Measurements from ENCODE around the gene ARFGAP3.
"Not testable (repeated sequence)": the region's sequence is repeated elsewhere in the genome, so short reads cannot be mapped to it uniquely, and the experiment has no call there.

The ARFGAP3 gene

DNA sequence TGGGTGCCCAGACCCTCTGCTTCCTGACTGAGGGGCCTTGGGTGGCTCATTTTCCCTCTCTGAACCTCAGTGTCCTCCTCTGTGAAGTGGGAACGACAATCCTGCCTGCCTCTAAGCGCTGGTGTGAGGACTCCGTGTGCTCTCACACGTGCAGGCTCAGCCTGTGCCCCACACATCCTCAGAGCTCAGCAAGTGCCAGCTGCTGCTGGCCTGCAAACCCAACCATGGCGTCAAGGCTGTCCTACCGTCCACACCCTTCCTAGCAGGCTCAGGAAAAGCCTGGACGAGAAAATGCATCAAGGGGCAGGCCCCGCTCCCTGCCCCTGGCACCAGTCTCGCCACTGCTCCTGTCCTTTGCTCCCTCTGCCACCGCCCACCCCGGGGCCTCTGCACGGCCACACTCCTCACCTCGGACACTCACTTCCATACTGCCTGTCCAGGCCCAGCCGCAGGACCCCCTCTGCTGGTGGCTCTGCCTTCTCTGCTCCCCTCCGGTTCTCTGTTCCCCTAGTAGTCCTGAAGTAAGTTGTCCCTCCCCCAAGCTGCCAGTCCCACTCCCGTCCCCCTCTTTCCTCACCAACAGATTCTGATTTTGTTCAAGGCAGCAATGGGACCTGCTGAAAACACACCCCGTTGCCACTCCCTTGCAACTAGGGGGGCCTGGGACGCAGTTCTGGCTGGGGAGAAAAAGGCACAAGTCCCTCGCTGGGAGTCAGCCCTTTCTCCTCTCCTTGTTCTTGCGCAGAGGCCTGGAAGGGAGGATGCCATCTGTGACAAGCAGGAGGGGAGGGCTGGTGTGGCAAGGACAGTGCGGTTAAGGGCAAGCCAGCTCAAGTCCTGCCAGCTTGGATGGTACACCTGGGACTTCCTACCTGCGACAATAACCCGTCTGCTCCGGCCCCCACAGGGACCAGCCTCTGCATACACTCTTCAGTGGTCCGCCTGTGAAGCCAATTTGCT is 62.2 kb downstream of the ARFGAP3 start:
- ATAC-seq (peak; percentile 20), DNase-seq (no peak)

DNA sequence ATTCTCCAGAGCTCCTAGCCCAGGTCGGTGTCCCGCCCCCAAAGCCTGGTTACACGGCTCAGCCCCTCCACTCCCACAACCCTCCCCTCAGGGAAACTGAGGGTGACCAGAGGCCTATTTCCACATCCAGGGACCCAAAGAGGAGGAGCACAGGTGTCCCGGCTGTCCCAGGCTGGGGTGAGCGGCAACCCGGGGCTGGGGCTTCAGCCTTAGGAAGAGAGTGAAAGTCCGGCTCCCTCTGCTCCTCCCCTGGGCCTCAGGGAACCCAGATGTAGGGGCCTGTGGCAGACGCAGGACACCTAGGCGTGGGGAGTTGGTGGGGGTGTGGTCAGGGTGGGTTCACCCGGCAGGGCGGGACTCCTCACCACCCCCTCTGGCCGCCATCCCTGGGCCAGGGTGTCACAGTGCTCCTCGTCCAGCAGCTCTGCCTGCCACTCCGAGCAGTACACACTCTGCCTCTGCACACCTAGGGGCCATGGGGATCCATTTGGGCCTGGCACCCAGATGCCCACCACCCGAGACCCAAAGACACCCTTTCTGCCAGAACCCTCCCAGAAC is 63.1 kb downstream of the ARFGAP3 start:
- DNase-seq (no peak), ATAC-seq (no peak)

DNA sequence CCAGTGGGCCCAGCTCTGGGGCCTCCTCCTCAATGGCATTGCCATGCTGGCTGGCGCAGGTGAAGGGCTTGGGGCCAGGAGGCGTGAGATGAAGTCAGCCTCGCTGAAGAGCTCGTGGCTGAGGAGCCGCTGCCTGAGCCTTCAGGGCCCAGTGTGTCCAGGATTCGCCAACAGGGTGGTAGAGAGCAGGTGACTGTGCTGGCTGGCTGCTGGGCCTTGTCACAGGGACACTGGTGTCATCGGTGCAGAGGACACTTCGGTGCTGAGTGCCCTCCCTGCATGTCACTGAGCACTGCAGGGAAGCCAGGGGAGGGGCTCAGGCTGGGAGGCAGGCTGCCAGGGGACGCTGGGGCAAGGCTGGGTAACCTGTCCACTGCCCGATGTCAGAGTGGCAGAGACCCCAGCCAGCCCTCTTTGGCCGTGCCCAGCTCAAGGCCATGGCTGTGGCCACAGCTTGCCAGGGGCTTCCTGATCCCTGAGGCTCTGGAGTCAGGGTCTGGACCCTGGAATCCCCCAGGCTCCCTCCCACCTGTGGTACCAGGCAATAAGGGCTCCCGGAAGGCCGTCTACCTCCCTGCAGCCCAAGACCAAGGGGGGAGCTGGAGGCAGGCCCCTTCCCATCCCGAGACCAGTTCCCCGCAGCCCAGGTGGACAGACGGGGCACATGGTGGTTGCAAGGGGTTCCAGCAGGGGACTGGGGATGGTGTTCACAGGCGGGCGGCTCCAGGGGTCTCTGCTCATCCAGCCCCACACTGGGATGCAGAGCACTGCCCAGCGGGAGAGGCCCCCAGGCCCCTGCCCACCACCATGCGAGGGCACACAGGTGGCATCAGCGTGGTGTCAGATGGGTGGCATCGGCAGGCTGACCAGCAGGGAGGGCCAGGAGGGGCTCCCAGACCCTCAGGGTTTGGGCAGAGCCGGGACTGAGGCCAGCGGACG is 63.9 kb downstream of the ARFGAP3 start:
- ATAC-seq = no peak
- no peak for DNase-seq

DNA sequence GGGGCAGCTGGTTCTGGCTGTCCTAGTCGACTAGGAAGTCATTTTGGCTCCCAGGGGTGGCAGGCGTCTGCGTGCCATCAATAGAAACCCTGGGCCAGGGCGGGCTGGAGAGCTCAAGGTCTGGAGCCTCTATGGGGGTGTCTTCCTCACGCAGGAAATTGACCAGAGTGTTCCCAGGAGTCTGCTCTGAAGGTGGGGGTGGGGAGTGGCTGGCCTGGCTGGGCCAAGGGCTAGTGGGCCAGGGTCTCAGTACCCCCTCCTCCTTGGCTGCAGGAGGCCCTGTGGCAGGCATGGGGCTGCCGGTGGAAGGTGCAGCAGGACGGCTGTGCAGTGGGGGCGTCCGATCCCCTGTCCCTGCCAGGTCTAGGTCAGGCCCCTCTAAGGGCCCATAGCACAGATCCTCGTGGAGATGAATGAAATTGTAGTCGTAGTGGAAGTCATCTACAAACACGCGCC is 64.6 kb downstream of the ARFGAP3 start:
- DNase-seq = no peak
- no peak for ATAC-seq

DNA sequence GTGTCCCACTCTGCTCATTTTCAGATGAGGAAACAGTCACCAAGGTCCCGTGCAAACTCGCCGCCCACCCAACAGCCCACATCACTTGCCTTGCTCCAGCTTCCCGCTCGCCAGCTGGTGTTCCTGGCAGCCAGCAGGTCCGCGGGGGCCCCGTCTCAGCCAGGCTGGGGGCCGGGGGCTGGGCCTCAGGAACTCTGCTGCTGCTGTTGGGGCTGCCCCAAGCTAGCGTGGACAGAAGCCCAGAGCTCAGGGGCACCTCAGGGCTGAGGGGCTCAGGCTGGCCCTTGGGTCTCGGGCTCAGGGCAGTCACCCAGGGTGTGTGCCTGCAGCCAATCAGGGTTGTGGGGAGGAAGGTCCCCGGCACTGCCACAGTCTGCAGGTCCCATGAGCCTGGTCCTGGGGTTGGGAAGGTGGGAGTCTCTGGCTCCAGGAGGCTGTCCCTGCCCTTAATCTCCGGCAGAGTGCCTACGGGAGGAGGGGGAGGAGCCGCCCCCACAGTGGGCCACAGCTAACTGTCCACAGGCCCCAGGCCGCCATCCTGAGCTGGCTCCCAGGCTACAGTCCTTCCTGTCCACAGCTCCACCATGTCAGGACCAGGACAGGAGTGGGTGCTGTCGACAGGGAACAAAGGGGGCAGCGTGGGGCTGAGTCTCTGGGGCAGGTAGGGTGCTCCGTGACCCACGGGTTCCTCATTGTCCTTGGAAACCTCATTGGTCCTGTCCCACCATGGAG is 65.2 kb downstream of the ARFGAP3 start:
- ATAC-seq = peak; percentile 6

DNA sequence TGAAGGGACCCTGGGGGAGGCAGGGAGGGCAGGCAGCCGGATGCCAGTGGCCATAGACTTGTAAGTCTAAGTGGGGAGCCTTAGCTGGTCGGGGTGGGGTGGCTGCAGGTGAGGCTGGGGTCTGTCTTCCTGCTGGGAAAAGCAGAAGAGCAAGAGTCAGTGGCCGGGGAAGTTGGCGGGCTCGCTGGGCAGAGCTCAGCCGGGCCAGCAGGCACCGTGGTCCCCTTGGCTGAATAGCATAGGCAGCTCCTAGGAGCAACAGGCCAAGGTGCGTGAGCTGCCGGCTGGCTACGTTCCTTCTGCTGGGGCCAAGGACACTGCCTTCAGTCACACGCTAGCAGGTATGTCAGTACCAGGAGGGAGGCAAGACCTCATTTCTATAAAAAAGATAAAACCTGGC is 68.6 kb downstream of the ARFGAP3 start:
- ATAC-seq (no peak), DNase-seq (no peak)

More for the DNA sequence above, 65.2 kb downstream of the ARFGAP3 start:
- DNase-seq = no peak

DNA sequence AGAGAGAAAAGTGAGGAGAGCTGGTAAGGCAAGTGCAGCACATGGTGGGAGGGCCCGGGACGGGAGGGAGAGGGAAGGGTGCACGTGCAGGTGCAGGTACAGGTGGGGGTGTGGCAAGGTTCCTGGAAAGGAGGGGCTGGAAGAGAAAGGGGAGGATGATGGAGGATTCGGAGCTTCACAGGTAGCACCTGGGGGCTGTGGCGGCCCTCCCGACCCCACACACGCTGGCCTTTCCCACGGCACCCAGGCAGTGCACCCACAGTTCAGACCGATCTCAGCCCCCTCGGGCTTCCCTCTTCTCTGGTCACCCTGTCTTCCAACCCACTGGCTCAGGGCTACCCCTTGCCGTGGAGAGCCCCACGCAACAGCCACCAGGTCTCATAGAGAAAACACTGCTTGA is 69.1 kb downstream of the ARFGAP3 start:
- DNase-seq = no peak
- ATAC-seq = no peak

DNA sequence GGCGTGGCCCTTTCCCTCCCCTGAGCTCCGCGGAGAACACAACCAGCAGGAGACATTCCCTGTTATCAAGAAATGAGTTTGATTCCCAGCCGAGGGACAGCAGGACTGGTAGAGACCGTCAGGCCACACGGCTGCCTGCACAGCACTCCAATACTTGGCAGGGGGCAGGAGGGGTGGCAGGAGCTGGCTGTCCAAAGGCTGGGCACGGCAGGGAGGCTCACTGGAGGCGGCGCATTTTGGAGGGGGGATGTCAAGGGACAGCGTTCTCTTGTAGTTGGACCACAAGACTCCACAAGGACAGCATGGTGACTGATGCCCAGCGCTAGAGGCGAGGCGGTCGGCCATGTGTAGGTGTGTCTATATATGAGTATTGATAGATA is 69.7 kb downstream of the ARFGAP3 start:
- ATAC-seq (no peak), DNase-seq (no peak)

DNA sequence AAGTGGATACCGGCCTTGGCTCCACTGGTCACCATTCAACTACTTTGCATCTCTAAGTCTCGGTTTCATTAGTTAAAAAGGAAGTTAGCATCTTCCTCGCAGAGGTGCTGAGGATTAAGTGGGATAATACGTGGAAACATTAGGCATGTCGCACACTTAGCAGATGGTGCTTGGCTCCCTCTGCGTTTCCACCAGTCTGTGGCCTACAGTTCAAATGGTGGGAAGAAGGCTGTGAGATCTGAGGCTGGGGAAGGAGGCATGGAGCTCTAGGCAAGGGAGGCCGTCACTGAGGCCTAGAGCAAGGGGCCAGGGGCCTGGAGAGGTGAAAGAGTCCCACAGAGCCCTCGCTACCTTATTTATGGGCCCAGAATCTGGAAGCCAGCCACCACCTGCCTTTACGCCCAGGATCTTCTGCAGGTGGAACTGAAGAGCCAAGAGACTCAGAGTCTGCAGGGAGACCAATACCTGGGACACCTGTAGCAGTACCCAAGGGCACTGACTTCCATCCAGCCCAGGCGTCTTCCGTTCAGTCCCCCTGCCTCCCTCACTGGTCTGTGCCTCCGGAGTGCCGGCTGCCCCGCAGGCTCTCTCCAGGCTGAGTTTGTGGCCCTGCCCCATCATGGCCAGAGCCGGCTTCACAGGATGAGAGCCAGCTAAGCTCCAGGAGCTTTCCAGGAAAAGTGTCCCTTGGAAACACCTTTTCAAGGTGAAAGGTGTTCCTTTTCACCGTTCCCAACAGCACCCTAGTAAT is 70.3 kb downstream of the ARFGAP3 start:
- DNase-seq (no peak), ATAC-seq (no peak)

DNA sequence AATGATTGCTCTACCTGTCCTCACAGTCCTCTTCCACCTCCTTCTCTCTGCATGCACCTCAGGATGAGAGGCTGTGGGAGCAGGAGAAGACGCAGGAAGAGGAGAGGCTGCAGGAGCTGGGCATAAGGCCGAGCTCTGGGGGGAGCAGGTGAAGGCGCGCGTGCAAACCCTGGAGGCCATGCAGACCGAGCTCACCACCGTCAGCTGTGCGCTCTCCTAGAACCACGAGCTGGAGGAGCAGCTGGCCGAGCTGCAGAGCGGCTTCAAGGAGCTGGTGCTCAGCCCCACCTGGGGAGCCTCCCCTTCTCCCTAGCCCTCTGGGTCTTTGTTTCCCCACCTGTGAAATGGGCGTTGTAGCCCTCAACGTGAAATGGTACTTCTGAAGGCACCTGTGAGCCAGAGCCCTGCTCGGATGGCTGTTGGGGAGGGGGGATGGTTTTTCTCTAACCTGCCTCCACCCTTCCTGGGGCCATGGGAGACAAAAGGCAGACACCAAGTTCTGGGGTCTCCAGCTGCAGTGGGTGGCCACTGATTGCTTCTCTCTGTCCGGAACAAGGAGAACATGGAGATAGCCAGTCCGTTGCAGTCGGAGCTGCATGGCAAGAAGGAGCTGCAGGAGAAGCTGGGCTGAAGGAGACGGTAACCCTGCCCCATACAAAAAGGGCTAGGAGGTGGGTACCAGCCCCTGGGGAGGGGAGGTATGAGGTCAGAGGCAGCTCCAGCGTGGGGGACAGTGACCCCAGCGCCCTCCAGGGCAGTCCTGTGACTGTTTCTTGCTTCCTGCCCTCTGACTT is 71.2 kb downstream of the ARFGAP3 start:
- DNase-seq (no peak), ATAC-seq (peak; percentile 19)

DNA sequence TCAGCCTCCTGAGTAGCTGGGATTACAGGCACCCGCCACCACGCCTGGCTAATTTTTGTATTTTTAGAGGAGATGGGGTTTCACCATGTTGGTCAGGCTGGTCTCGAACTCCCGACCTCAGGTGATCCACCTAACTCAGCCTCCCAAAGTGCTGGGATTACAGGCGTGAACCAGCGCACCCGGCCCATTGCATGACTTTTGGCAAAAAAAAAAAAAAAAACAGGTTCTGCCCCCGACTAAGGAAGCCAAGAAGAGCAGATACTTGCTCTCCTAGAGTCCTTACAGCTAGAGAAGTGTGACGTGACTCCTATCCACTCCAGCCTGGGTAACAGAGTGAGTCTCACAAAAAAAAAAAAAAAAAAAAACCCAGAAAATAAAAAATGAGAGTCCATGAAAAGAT is 74.8 kb downstream of the ARFGAP3 start:
- not testable (repeated sequence) for DNase-seq, ATAC-seq

DNA sequence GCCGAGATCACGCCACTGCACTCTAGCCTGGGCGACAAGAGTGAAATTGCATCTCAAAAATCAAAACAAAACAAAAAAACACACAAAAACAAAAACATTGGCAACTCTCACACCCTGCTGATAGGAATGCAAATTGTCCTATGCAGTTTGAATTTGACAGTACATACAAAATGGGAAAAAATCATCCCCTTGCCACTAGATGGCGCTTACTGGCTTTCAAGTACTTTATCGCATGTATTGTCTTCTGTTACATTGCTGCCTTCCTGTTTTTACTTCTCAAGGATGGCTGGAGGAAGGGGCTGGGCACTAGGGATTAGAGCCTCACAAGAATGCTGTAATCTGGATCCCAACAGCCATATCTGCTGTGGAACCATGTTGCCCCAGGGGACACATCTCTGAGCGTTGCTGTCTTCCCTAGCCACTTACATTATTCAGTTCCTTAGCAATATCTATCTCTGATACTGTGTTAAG is 77.0 kb downstream of the ARFGAP3 start:
- DNase-seq (peak; percentile 33), ATAC-seq (peak; percentile 71)

DNA sequence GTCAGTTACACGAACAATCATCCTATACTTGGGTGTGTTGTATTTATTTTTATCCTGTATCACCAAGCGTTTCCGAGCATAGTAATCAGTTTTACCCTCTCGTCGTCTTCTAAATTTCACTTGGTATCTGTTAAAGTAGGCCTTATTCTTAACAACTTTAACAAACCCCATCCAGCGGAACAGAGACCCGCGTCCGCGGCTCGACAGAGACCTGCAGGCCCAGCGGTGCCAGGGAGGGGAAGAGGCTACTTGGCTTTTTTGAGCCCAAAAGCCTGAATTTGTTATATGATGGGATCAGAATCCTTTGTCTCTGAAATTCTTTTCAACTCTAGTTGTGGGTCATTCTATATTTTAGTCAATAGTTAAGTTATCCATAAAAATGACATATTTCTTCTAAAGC is 79.9 kb downstream of the ARFGAP3 start:
- DNase-seq = no peak
- ATAC-seq = no peak

DNA sequence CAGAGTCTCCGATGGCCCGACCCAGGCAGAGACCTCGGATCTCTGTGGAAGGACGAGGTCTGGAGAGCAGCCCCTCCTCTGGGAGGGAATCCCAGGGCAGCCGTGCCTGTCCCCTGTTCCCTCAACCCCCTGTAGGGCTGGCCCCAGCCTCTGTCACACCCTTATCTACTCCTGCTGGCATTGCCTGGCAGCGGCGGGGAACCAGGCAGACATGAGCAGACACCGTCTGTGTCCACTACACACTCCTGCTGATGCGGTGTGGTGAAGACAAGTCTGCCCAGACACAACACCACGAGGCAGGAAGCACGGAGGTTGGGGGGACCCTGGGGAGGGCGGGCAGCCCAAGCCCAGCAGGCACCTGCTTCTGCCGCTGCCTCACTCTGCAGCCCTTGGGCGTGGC is 83.9 kb downstream of the ARFGAP3 start:
- ATAC-seq = no peak
- DNase-seq = no peak

DNA sequence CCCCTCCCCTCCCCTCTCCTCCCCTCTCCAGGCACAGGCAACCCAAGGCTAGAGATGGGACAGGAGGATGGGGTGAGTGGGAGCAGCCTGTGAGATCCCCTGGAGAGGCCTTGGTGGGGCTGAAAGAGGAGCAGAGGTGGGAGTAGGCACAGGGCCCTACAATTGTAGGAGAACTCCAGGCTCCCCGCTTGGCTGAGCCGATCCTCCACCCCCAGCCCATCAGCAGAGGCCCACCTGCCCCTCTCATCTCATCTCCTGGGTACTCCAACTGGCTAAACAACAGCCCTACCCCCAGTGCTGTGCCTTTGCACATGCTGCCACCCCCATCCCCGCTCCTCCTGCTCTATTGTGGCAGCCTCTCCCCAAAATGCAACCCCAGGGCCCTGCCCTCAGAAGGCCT is 84.4 kb downstream of the ARFGAP3 start:
- ATAC-seq = no peak

DNA sequence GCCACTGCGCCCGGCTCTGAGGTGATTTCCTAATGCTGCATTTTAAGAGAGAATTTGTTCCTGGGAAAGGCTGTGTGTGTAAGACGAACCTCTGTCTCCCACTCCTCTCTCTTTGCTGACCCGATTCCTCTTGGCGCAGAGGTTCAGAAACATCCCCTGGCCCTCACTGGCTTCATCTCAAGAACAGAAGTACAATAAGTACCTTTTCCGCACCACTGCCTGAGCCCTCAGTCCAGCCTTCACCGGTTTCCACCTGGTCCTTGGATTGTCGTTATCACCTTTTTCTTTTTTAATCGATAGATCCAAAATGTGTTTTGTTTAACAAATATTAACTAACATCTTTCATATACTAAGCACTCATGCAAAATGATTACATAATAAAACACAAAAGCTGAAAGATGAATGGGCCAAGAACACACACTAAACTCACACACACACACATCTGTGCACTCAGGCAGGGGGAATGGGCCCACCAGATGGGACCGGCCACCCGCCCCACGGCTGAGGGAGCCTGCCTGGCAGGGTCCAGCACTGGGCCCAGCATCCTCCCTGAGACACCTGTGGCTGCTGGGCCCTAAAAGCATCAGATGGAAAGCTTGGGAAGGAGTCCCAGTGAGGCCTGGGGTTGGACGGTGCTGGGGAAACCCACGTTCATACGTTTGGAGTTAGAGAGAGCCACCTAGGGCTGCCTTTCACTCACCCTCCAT is 86.0 kb downstream of the ARFGAP3 start:
- ATAC-seq (no peak), DNase-seq (no peak)

More for the DNA sequence above, 84.4 kb downstream of the ARFGAP3 start:
- DNase-seq = no peak

DNA sequence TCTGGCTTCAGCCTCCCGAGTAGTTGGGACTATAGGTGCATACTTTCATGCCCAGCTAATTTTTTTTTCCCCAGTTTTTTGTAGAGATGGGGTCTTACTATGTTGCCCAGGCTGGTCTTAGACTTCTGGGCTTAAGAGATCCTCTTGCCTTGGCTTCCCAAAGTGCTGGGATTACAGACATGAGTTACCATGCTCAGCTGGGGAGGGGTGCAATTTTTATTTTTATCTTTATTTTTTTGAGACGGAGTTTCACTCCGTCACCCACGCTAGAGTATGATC is 86.7 kb downstream of the ARFGAP3 start:
- DNase-seq = no peak
- ATAC-seq = no peak

DNA sequence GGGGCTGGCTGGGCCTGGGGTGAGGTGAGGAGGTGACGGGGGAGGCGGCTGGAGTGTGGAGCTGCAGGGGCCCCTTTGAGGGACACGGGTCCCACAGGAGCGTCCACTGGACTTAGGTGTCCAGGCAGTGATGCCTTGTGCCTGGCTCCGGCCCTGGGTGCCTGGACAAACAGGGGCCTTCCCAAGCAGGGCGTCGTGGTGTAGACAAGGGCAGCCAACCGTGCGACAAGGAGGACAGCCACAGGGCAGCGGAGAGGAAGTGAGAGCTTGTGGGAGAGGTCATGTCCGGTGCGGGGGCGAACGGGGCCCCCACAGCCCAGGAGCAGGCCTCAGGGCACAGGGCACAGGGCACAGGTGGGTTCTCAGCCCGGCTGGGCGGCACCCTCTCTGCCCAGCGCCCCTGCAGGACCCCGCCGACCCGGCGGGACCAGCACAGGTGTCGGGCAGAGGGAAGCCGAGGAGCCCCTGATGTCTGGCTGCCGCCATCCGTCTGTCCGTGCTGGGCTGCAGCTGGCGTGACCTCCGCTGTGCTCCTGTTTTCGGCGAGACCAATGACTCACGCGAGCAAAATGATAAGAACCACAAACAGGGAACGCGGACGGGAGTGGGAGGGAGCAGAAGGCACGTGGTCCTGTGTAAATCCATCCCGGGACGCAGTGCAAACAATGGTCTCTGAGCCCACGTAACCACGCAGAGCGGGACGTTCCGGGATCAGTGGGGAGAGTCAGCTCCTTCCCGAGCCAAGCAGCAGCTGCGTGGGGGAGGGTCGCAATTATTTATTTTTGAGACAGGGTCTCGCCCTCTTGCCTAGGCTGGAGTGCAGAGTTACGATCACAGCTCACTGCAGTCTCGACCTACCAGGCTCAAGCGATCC is 87.3 kb downstream of the ARFGAP3 start:
- ATAC-seq = no peak

DNA sequence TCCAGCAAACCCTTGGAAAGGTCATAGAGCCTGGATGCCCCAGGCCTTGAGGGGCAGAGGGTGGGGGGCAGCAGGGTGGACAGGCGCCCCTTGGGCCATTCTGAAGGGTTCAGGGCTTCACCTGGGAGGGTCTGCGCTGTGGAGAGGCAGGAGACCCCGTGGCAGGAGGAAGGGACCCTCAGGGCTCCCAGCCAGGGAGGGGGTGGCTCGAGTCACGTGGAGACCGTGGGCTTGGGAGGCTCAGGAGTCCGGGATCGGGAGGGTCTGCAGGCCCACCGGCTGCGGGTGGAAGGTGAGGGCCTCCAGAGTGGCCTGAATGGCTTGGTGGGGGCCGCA is 87.9 kb downstream of the ARFGAP3 start:
- ATAC-seq (no peak), DNase-seq (no peak)

More for the DNA sequence above, 87.3 kb downstream of the ARFGAP3 start:
- DNase-seq = no peak
